ENCODE results near the gene DMWD.

DNA sequence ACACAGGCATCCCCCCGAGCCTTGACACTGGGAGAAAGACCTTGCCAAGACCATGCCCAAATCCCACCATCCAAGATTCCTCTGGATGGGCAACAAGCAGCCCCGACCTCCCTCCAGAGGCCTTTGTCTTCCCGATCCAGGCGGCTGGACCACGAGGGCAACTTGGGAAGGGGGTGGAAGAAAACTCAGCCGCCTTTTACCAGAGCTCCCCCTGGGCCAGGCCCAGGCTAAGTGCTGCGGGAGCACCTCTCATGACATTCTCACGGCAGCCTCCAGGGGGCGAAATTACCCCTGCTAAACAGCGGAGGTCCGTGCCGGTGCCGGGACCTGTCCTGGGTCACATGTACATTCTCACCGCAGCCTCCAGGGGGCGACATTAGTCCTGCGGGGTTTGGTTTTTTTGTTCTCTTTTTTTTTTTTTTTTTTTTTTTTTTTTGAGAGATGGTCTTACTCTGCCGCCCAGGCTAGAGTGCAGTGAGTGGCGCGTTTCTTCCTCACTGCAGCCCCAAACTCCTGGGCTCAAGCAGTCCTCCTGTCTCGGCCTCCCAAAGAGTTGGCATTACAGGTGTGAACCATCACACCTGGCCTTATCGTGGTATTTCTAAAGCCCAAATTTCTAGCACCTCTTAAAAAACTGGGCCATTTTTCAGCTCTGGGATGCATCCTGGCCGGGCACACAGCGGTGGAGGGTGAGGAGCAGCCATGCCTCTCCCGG is 24.5 kb upstream of the DMWD start:
- TF ChIP-seq FOXK2 (IDR thresholded peaks at IDR 0.05), result no peak
- TF ChIP-seq ZNF143 (CRISPR knock-in tag; IDR thresholded peaks at IDR 0.05), result no peak
- TF ChIP-seq, protein P1, sequence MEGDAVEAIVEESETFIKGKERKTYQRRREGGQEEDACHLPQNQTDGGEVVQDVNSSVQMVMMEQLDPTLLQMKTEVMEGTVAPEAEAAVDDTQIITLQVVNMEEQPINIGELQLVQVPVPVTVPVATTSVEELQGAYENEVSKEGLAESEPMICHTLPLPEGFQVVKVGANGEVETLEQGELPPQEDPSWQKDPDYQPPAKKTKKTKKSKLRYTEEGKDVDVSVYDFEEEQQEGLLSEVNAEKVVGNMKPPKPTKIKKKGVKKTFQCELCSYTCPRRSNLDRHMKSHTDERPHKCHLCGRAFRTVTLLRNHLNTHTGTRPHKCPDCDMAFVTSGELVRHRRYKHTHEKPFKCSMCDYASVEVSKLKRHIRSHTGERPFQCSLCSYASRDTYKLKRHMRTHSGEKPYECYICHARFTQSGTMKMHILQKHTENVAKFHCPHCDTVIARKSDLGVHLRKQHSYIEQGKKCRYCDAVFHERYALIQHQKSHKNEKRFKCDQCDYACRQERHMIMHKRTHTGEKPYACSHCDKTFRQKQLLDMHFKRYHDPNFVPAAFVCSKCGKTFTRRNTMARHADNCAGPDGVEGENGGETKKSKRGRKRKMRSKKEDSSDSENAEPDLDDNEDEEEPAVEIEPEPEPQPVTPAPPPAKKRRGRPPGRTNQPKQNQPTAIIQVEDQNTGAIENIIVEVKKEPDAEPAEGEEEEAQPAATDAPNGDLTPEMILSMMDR (CRISPR knock-in tag; IDR thresholded peaks at IDR 0.05), result peak; percentile 95
- TF ChIP-seq NFE2L2 (IDR thresholded peaks at IDR 0.05; ENCODE audit: low read length), result no peak
- TF ChIP-seq, protein P2, sequence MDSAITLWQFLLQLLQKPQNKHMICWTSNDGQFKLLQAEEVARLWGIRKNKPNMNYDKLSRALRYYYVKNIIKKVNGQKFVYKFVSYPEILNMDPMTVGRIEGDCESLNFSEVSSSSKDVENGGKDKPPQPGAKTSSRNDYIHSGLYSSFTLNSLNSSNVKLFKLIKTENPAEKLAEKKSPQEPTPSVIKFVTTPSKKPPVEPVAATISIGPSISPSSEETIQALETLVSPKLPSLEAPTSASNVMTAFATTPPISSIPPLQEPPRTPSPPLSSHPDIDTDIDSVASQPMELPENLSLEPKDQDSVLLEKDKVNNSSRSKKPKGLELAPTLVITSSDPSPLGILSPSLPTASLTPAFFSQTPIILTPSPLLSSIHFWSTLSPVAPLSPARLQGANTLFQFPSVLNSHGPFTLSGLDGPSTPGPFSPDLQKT (CRISPR knock-in tag; IDR thresholded peaks at IDR 0.05; ENCODE audit: borderline replicate concordance), result no peak
- no peak for TF ChIP-seq GFI1 (CRISPR knock-in tag; IDR thresholded peaks at IDR 0.05; ENCODE audit: borderline replicate concordance)
- no peak for TF ChIP-seq THYN1 (CRISPR knock-in tag; IDR thresholded peaks at IDR 0.05; ENCODE audit: borderline replicate concordance, low read depth)
